ENCODE results near the gene TTLL7. TPM values are rescaled to one million over a fixed set of nuclear protein-coding genes. Genes with fewer than 3 reads are reported as not detected.

Gene TTLL7
- total RNA-seq, 2 experiments from 2014 or later: not detected

GRCh38 chr1:83897516-83897915, 101.4 kb downstream of the TTLL7 start:
- CTCF ChIA-PET: interaction anchor here (0.6 to 0.9 kb wide), 2 partner anchors 50 to 847 kb away, joined by 4 to 9 read pairs; no protein-coding TSS in a partner anchor
- intact Hi-C loops (cut with micrococcal nuclease): no loop called here
- Mint-ChIP-seq H3K4me1 (ENCODE audit: low read depth) (no peaks in the 10 kb centered on the region), H3K9me3 (no peaks in the 10 kb centered on the region), H3K27me3 (ENCODE audit: low read depth) (peaks cover 10% of the 10 kb centered on the region), H3K36me3 (ENCODE audit: low read depth) (no peaks in the 10 kb centered on the region), H3K4me3 (no peak overlapping the region), H3K27ac (no peak overlapping the region)
- DNase-seq: no peak

GRCh38 chr1:83896299-83896698, 102.6 kb downstream of the TTLL7 start:
- intact Hi-C loops (cut with micrococcal nuclease): no loop called here
- no peak for DNase-seq
- Mint-ChIP-seq H3K9me3 (no peaks in the 10 kb centered on the region), H3K4me1 (ENCODE audit: low read depth) (no peaks in the 10 kb centered on the region), H3K4me3 (no peak overlapping the region), H3K27ac (no peak overlapping the region), H3K27me3 (ENCODE audit: low read depth) (peaks cover 10% of the 10 kb centered on the region), H3K36me3 (ENCODE audit: low read depth) (no peaks in the 10 kb centered on the region)
- CTCF ChIA-PET: no interaction called here

- Mint-ChIP-seq H3K4me3 (no peak overlapping the region), H3K27me3 (ENCODE audit: low read depth) (peaks cover 4% of the 10 kb centered on the region), H3K36me3 (ENCODE audit: low read depth) (no peaks in the 10 kb centered on the region), H3K27ac (no peak overlapping the region), H3K4me1 (ENCODE audit: low read depth) (no peaks in the 10 kb centered on the region), H3K9me3 (peaks cover 5% of the 10 kb centered on the region)
- no peak for DNase-seq
- intact Hi-C loops (cut with micrococcal nuclease): no loop called here
- CTCF ChIA-PET: interaction anchor here (1.9 kb wide), 1 partner anchor 16 kb away, joined by 8 read pairs; no protein-coding TSS in a partner anchor
These were observed 109.2 kb downstream of the TTLL7 start for GRCh38 chr1:83889707-83890106.

- H3K27me3 Mint-ChIP-seq (ENCODE audit: low read depth): peaks cover 6% of the 10 kb centered on the region
- CTCF ChIA-PET: no interaction called here
- DNase-seq: no peak
- H3K4me1 Mint-ChIP-seq (ENCODE audit: low read depth): no peaks in the 10 kb centered on the region
- H3K36me3 Mint-ChIP-seq (ENCODE audit: low read depth): no peaks in the 10 kb centered on the region
- no peak overlapping the region for H3K27ac Mint-ChIP-seq
- intact Hi-C loops (cut with micrococcal nuclease): no loop called here
- H3K9me3 Mint-ChIP-seq: peaks cover 5% of the 10 kb centered on the region
- no peak overlapping the region for H3K4me3 Mint-ChIP-seq
These were observed 111.4 kb downstream of the TTLL7 start for GRCh38 chr1:83887483-83887882.

GRCh38 chr1:83883979-83884378, 115.0 kb downstream of the TTLL7 start:
- intact Hi-C loops (cut with micrococcal nuclease): no loop called here
- H3K27ac Mint-ChIP-seq: no peak overlapping the region
- CTCF ChIA-PET: no interaction called here

GRCh38 chr1:83882906-83883305, 116.0 kb downstream of the TTLL7 start:
- intact Hi-C loops (cut with micrococcal nuclease): no loop called here
- Mint-ChIP-seq H3K36me3 (ENCODE audit: low read depth) (no peaks in the 10 kb centered on the region), H3K27me3 (ENCODE audit: low read depth) (peaks cover 2% of the 10 kb centered on the region), H3K27ac (no peak overlapping the region), H3K4me1 (ENCODE audit: low read depth) (no peaks in the 10 kb centered on the region), H3K4me3 (no peak overlapping the region), H3K9me3 (no peaks in the 10 kb centered on the region)
- DNase-seq: no peak
- CTCF ChIA-PET: interaction anchor here (0.6 kb wide), 1 partner anchor 22 kb away, joined by 4 read pairs; no protein-coding TSS in a partner anchor

More at GRCh38 chr1:83883979-83884378, 115.0 kb downstream of the TTLL7 start:
- peaks cover 6% of the 10 kb centered on the region for H3K27me3 Mint-ChIP-seq (ENCODE audit: low read depth)
- DNase-seq: no peak
- no peaks in the 10 kb centered on the region for H3K36me3 Mint-ChIP-seq (ENCODE audit: low read depth)
- no peaks in the 10 kb centered on the region for H3K4me1 Mint-ChIP-seq (ENCODE audit: low read depth)
- H3K4me3 Mint-ChIP-seq: no peak overlapping the region
- H3K9me3 Mint-ChIP-seq: peaks cover 4% of the 10 kb centered on the region

GRCh38 chr1:83872515-83872914, 126.4 kb downstream of the TTLL7 start:
- CTCF ChIA-PET: no interaction called here
- intact Hi-C loops (cut with micrococcal nuclease): no loop called here
- Mint-ChIP-seq H3K27me3 (ENCODE audit: low read depth) (peaks cover 3% of the 10 kb centered on the region), H3K36me3 (ENCODE audit: low read depth) (no peaks in the 10 kb centered on the region), H3K27ac (no peak overlapping the region), H3K9me3 (no peaks in the 10 kb centered on the region), H3K4me1 (ENCODE audit: low read depth) (no peaks in the 10 kb centered on the region), H3K4me3 (no peak overlapping the region)
- DNase-seq: no peak

- Mint-ChIP-seq H3K27ac (no peak overlapping the region), H3K9me3 (no peaks in the 10 kb centered on the region), H3K4me1 (ENCODE audit: low read depth) (peaks cover 9% of the 10 kb centered on the region), H3K36me3 (ENCODE audit: low read depth) (no peaks in the 10 kb centered on the region), H3K27me3 (ENCODE audit: low read depth) (no peaks in the 10 kb centered on the region), H3K4me3 (no peak overlapping the region)
- intact Hi-C loops (cut with micrococcal nuclease): loop anchor here (5.0 to 10.0 kb wide), 3 partner anchors 358 to 1088 kb away; no protein-coding TSS in a partner anchor
- CTCF ChIA-PET: no interaction called here
- DNase-seq: no peak
These were observed 133.9 kb downstream of the TTLL7 start for GRCh38 chr1:83864991-83865390.

- peak; percentile 88 for DNase-seq
- no peaks in the 10 kb centered on the region for H3K27me3 Mint-ChIP-seq (ENCODE audit: low read depth)
- no peaks in the 10 kb centered on the region for H3K36me3 Mint-ChIP-seq (ENCODE audit: low read depth)
- no peaks in the 10 kb centered on the region for H3K9me3 Mint-ChIP-seq
- peaks cover 12% of the 10 kb centered on the region for H3K4me1 Mint-ChIP-seq (ENCODE audit: low read depth)
- intact Hi-C loops (cut with micrococcal nuclease): loop anchor here (5.0 to 10.0 kb wide), 3 partner anchors 353 to 1083 kb away; no protein-coding TSS in a partner anchor
- H3K4me3 Mint-ChIP-seq: peak overlapping the region; percentile 76
- CTCF ChIA-PET: interaction anchor here (0.6 to 1.9 kb wide), 5 partner anchors 19 to 217 kb away, joined by 3 to 7 read pairs (median 4); no protein-coding TSS in a partner anchor
- H3K27ac Mint-ChIP-seq: peak overlapping the region; percentile 73
These were observed 138.3 kb downstream of the TTLL7 start for GRCh38 chr1:83860490-83861221.

- peaks cover 14% of the 10 kb centered on the region for H3K4me1 Mint-ChIP-seq (ENCODE audit: low read depth)
These were observed 141.2 kb downstream of the TTLL7 start for GRCh38 chr1:83857716-83858115.

GRCh38 chr1:83857103-83857502, 141.8 kb downstream of the TTLL7 start:
- no peaks in the 10 kb centered on the region for H3K27me3 Mint-ChIP-seq (ENCODE audit: low read depth)
- DNase-seq: no peak
- H3K9me3 Mint-ChIP-seq: no peaks in the 10 kb centered on the region
- peaks cover 14% of the 10 kb centered on the region for H3K4me1 Mint-ChIP-seq (ENCODE audit: low read depth)
- peaks cover 2% of the 10 kb centered on the region for H3K36me3 Mint-ChIP-seq (ENCODE audit: low read depth)
- intact Hi-C loops (cut with micrococcal nuclease): loop anchor here (5.0 kb wide), 1 partner anchor 265 kb away; no protein-coding TSS in a partner anchor
- CTCF ChIA-PET: no interaction called here
- no peak overlapping the region for H3K4me3 Mint-ChIP-seq
- no peak overlapping the region for H3K27ac Mint-ChIP-seq

More at GRCh38 chr1:83857716-83858115, 141.2 kb downstream of the TTLL7 start:
- H3K9me3 Mint-ChIP-seq: no peaks in the 10 kb centered on the region
- H3K27ac Mint-ChIP-seq: no peak overlapping the region
- no peaks in the 10 kb centered on the region for H3K36me3 Mint-ChIP-seq (ENCODE audit: low read depth)
- intact Hi-C loops (cut with micrococcal nuclease): loop anchor here (5.0 kb wide), 1 partner anchor 265 kb away; no protein-coding TSS in a partner anchor
- CTCF ChIA-PET: no interaction called here
- no peak for DNase-seq
- no peaks in the 10 kb centered on the region for H3K27me3 Mint-ChIP-seq (ENCODE audit: low read depth)
- no peak overlapping the region for H3K4me3 Mint-ChIP-seq

- no peak for DNase-seq
- intact Hi-C loops (cut with micrococcal nuclease): loop anchor here (5.0 kb wide), 1 partner anchor 264 kb away; no protein-coding TSS in a partner anchor
- CTCF ChIA-PET: interaction anchor here (0.7 kb wide), 1 partner anchor 1037 kb away, joined by 3 read pairs; no protein-coding TSS in a partner anchor
- peaks cover 2% of the 10 kb centered on the region for H3K36me3 Mint-ChIP-seq (ENCODE audit: low read depth)
- peaks cover 11% of the 10 kb centered on the region for H3K4me1 Mint-ChIP-seq (ENCODE audit: low read depth)
- H3K4me3 Mint-ChIP-seq: no peak overlapping the region
- no peaks in the 10 kb centered on the region for H3K9me3 Mint-ChIP-seq
- H3K27ac Mint-ChIP-seq: no peak overlapping the region
- H3K27me3 Mint-ChIP-seq (ENCODE audit: low read depth): no peaks in the 10 kb centered on the region
These were observed 142.6 kb downstream of the TTLL7 start for GRCh38 chr1:83856381-83856780.

GRCh38 chr1:83854456-83854855, 144.5 kb downstream of the TTLL7 start:
- no peak for DNase-seq
- H3K27ac Mint-ChIP-seq: no peak overlapping the region
- H3K27me3 Mint-ChIP-seq (ENCODE audit: low read depth): no peaks in the 10 kb centered on the region
- H3K4me3 Mint-ChIP-seq: no peak overlapping the region
- peaks cover 18% of the 10 kb centered on the region for H3K4me1 Mint-ChIP-seq (ENCODE audit: low read depth)
- H3K9me3 Mint-ChIP-seq: no peaks in the 10 kb centered on the region
- intact Hi-C loops (cut with micrococcal nuclease): no loop called here
- H3K36me3 Mint-ChIP-seq (ENCODE audit: low read depth): peaks cover 2% of the 10 kb centered on the region
- CTCF ChIA-PET: no interaction called here

Data from activated naive CD4-positive, alpha-beta T cell treated with anti-CD3 and anti-CD28 coated beads for 36 hours (primary cell).